Measurements from ENCODE around the gene SPATS2.

DNA sequence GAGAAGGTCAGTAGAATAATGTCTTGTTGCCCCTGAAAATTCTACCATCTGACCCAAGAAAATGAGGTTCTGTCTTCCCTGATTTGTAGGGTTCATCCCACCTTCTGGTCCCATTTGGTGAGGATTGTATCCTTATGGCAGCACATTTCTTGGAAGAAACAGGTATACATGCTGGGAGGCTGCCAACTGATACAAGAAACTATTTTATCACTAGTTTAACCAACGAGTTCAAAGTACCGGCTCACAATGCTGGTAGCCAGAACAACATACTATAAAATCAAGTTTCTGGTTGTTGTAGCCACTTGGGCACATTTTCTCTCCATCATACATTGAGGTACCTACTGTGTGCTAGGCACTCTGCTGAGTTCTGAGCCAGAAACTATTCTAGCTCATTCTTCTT lies 164.5 kb downstream of the SPATS2 start:
- TF ChIP-seq, protein P1, sequence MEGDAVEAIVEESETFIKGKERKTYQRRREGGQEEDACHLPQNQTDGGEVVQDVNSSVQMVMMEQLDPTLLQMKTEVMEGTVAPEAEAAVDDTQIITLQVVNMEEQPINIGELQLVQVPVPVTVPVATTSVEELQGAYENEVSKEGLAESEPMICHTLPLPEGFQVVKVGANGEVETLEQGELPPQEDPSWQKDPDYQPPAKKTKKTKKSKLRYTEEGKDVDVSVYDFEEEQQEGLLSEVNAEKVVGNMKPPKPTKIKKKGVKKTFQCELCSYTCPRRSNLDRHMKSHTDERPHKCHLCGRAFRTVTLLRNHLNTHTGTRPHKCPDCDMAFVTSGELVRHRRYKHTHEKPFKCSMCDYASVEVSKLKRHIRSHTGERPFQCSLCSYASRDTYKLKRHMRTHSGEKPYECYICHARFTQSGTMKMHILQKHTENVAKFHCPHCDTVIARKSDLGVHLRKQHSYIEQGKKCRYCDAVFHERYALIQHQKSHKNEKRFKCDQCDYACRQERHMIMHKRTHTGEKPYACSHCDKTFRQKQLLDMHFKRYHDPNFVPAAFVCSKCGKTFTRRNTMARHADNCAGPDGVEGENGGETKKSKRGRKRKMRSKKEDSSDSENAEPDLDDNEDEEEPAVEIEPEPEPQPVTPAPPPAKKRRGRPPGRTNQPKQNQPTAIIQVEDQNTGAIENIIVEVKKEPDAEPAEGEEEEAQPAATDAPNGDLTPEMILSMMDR (IDR thresholded peaks at IDR 0.05) = no peak
- TF ChIP-seq EZH2phosphoT487 (IDR thresholded peaks at IDR 0.05) = no peak
